GM23248 (cell line): ENCODE data around the gene CFL1.

Experiments used
- EZH2 ChIP-seq: fragments of 200-600 bp; sonication (generic); IDR thresholded peaks from 2 replicates; pipeline ENCODE4 v1.6.1; 2018; ENCODE audit warnings: antibody characterized with exemption, mild to moderate bottlenecking; ENCODE audit not compliant: insufficient read depth, poor library complexity, severe bottlenecking
- EZH2phosphoT487 ChIP-seq: fragments of 200-600 bp; sonication (generic); IDR thresholded peaks from 2 replicates; pipeline ENCODE4 v1.6.1; 2018; ENCODE audit warnings: antibody characterized with exemption, moderate library complexity, mild to moderate bottlenecking, low read depth; ENCODE audit not compliant: insufficient read depth

DNA sequence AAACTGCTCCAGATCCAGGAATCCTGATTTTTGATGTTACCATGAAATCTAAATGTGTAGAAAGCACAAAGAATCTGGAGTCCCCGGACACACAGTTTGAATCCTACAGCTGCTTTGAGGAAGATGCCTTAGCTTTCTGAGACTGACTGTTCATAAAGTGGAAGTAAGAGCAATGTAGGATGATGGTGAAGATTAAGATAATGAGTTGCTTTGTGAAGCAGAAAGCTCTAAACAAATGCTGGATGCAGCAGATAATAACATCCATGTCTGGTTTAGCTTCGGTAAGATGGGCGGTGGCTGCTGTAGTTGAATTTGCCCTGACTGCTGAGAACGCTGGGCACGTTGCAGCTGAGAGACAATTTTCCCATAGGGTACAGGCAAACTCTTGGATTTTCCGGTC lies 51.0 kb downstream of the CFL1 start:
- TF ChIP-seq EZH2 (no peak), EZH2phosphoT487 (no peak)
